T-helper 2 cell treated with Interferon-gamma antibody and Interleukin-4, amounts not matched to agents 100 ng/mL and 5 ng/mL, for 36 hours (primary cell): ENCODE results near the gene PIP4K2A. TPM values are rescaled to one million over a fixed set of nuclear protein-coding genes. Genes with fewer than 3 reads are reported as not detected.

Experiments used
- intact Hi-C: fragments of 100-400 bp; cut with micrococcal nuclease; formaldehyde crosslinking; loops from one replicate; pipeline ENCODE4 v1.15.1; 2023
- total RNA-seq: library from RNA; stranded (reverse); gene quantifications from 2 replicates; pipeline ENCODE4 v1.2.3, GENCODE V29; 2022

Gene PIP4K2A
- total RNA-seq, 1 donor from 2014 or later, result 115 TPM

GRCh38 chr10:22624287-22624738 is 90.1 kb downstream of the PIP4K2A start:
- intact Hi-C loops, result no loop called here

- intact Hi-C loops, result no loop called here
These were observed 90.6 kb downstream of the PIP4K2A start for GRCh38 chr10:22623633-22624253.

GRCh38 chr10:22622242-22622806 is 92.1 kb downstream of the PIP4K2A start:
- intact Hi-C loops, result no loop called here

GRCh38 chr10:22621726-22622125 is 92.7 kb downstream of the PIP4K2A start:
- intact Hi-C loops, result no loop called here

GRCh38 chr10:22620929-22621328 is 93.4 kb downstream of the PIP4K2A start:
- intact Hi-C loops, result no loop called here

- intact Hi-C loops, result no loop called here
These were observed 94.1 kb downstream of the PIP4K2A start for GRCh38 chr10:22620140-22620857.

GRCh38 chr10:22619101-22619500 is 95.3 kb downstream of the PIP4K2A start:
- intact Hi-C loops, result no loop called here

- intact Hi-C loops, result loop anchor here (1.0 kb wide), 1 partner anchor 9 kb away; no protein-coding TSS in a partner anchor
These were observed 96.1 kb downstream of the PIP4K2A start for GRCh38 chr10:22618078-22618785.

- intact Hi-C loops, result no loop called here
These were observed 96.9 kb downstream of the PIP4K2A start for GRCh38 chr10:22617516-22617915.

- intact Hi-C loops, result no loop called here
These were observed 97.3 kb downstream of the PIP4K2A start for GRCh38 chr10:22617051-22617450.

GRCh38 chr10:22615819-22616499 is 98.4 kb downstream of the PIP4K2A start:
- intact Hi-C loops, result no loop called here

- intact Hi-C loops, result no loop called here
These were observed 99.3 kb downstream of the PIP4K2A start for GRCh38 chr10:22615101-22615500.

- intact Hi-C loops, result no loop called here
These were observed 101.4 kb downstream of the PIP4K2A start for GRCh38 chr10:22613011-22613410.

GRCh38 chr10:22612318-22612717 is 102.1 kb downstream of the PIP4K2A start:
- intact Hi-C loops, result no loop called here

- intact Hi-C loops, result loop anchor here (1.0 kb wide), 5 partner anchors 19 to 103 kb away; partner anchors contain the start of gene PIP4K2A
These were observed 102.8 kb downstream of the PIP4K2A start for GRCh38 chr10:22611425-22612115.

GRCh38 chr10:22610610-22611009 is 103.8 kb downstream of the PIP4K2A start:
- intact Hi-C loops, result loop anchor here (1.0 kb wide), 5 partner anchors 20 to 104 kb away; partner anchors contain the start of gene PIP4K2A

GRCh38 chr10:22609719-22610465 is 104.5 kb downstream of the PIP4K2A start:
- intact Hi-C loops, result no loop called here

GRCh38 chr10:22609251-22609650 is 105.1 kb downstream of the PIP4K2A start:
- intact Hi-C loops, result no loop called here

- intact Hi-C loops, result no loop called here
These were observed 107.1 kb downstream of the PIP4K2A start for GRCh38 chr10:22607261-22607660.

GRCh38 chr10:22606164-22606614 is 108.2 kb downstream of the PIP4K2A start:
- intact Hi-C loops, result no loop called here
